IMR-90 (cell line): ENCODE measurements around the gene BRINP1. TPM values are rescaled to one million over a fixed set of nuclear protein-coding genes. Genes with fewer than 3 reads are reported as not detected.

Source experiments
- ATAC-seq: fragments of 200-7000 bp; cut with Tn5 transposase; 2 replicates; pipeline ENCODE4 v1.9.1; 2020; ENCODE audit warnings: low read depth, mild to moderate bottlenecking, moderate library complexity
- BruUV-seq: library from RNA; stranded (reverse); fragments of 400-500 nt; replicated peaks from 2 replicates; lab custom pipeline; 2021; lab: Mats Ljungman, UMichigan
- CTCF ChIA-PET: fragments of 300-600 bp; formaldehyde crosslinking; extraction: SDS; loops from one replicate; lab custom pipeline; 2021; ENCODE audit warnings: antibody characterized with exemption; lab: Yijun Ruan, JAX
- POLR2A ChIA-PET: fragments of 300-600 bp; sonication (Branson Sonifier 250); formaldehyde crosslinking; loops from one replicate; lab custom pipeline; 2022; ENCODE audit warnings: antibody characterized with exemption; ENCODE audit not compliant: unreplicated experiment; lab: Charles Lee
- DNase-seq: peaks from one replicate; pipeline ENCODE4 v3.0.0; 2013
- H2AFZ ChIP-seq: replicated peaks from 2 replicates; pipeline ENCODE3; 2013; ENCODE audit warnings: low read length, mild to moderate bottlenecking; ENCODE audit not compliant: poor library complexity
- H2AK5ac ChIP-seq: 2 replicates; pipeline ENCODE4 v1.6.1; 2013; ENCODE audit warnings: low read depth, low read length, inconsistent platforms
- H2AK9ac ChIP-seq: replicated peaks from 2 replicates; pipeline ENCODE3; 2013; ENCODE audit warnings: mild to moderate bottlenecking, low read depth, low read length, moderate library complexity; ENCODE audit not compliant: poor library complexity
- H2BK120ac ChIP-seq: 2 replicates; pipeline ENCODE4 v1.6.1; 2013; ENCODE audit warnings: low read depth, low read length, inconsistent platforms
- H2BK15ac ChIP-seq: 3 replicates; pipeline ENCODE4 v1.6.1; 2013; ENCODE audit warnings: low read depth, low read length, inconsistent platforms
- H2BK20ac ChIP-seq: 2 replicates; pipeline ENCODE4 v1.6.1; 2013; ENCODE audit warnings: low read depth, mild to moderate bottlenecking, inconsistent platforms, low read length, moderate library complexity
- H2BK5ac ChIP-seq: 2 replicates; pipeline ENCODE4 v1.6.1; 2013; ENCODE audit warnings: mild to moderate bottlenecking, low read depth, low read length, inconsistent platforms; ENCODE audit not compliant: poor library complexity, severe bottlenecking
- H3K14ac ChIP-seq: replicated peaks from 2 replicates; pipeline ENCODE4 v1.6.1; 2013; ENCODE audit warnings: low read depth, low read length, inconsistent platforms
- H3K18ac ChIP-seq: 2 replicates; pipeline ENCODE4 v1.6.1; 2013; ENCODE audit warnings: low read depth, low read length, control low read depth
- H3K23ac ChIP-seq: 2 replicates; pipeline ENCODE4 v1.6.1; 2013; ENCODE audit warnings: low read depth, low read length, inconsistent platforms
- H3K27ac ChIP-seq: 2 replicates; pipeline ENCODE4 v1.5.1; 2013; ENCODE audit warnings: mild to moderate bottlenecking, control low read depth, low read length; ENCODE audit not compliant: insufficient read depth
- H3K27me3 ChIP-seq: 2 replicates; pipeline ENCODE4 v1.6.1; 2013; ENCODE audit warnings: low read length; ENCODE audit not compliant: control insufficient read depth, insufficient read depth
- H3K36me3 ChIP-seq: 2 replicates; pipeline ENCODE4 v1.6.1; 2013; ENCODE audit warnings: low read length, mixed read lengths; ENCODE audit not compliant: control insufficient read depth, insufficient read depth
- H3K4ac ChIP-seq: 2 replicates; pipeline ENCODE4 v1.6.1; 2013; ENCODE audit warnings: low read depth, low read length, inconsistent platforms
- H3K4me1 ChIP-seq: 2 replicates; pipeline ENCODE4 v1.6.1; 2013; ENCODE audit warnings: low read length, mixed read lengths; ENCODE audit not compliant: control insufficient read depth, insufficient read depth
- H3K4me2 ChIP-seq: 2 replicates; pipeline ENCODE4 v1.6.1; 2013; ENCODE audit warnings: low read depth, mild to moderate bottlenecking, control low read depth, low read length, moderate library complexity
- H3K4me3 ChIP-seq: 2 replicates; pipeline ENCODE4 v1.5.1; 2013; ENCODE audit warnings: low read depth, mild to moderate bottlenecking, control low read depth, low read length, moderate library complexity; ENCODE audit not compliant: insufficient read depth
- H3K56ac ChIP-seq: 2 replicates; pipeline ENCODE4 v1.6.1; 2013; ENCODE audit warnings: low read length, inconsistent platforms; ENCODE audit not compliant: insufficient read depth; ENCODE audit errors: extremely low read depth
- H3K79me1 ChIP-seq, 2 experiments: 2 replicates each; pipeline ENCODE4 v1.6.1; 2013; ENCODE audit warnings: low read length in 2 of 2, inconsistent platforms in 1 of 2, low read depth in 1 of 2
- H3K9ac ChIP-seq: 2 replicates; pipeline ENCODE4 v1.6.1; 2013; ENCODE audit warnings: low read depth, low read length, control low read depth
- H3K9me1 ChIP-seq: 2 replicates; pipeline ENCODE4 v1.6.1; 2013; ENCODE audit warnings: low read length, inconsistent platforms; ENCODE audit not compliant: insufficient read depth
- H3K9me3 ChIP-seq: 2 replicates; pipeline ENCODE4 v1.6.1; 2013; ENCODE audit warnings: low read length; ENCODE audit not compliant: control insufficient read depth, insufficient read depth
- H4K20me1 ChIP-seq: 2 replicates; pipeline ENCODE4 v1.6.1; 2013; ENCODE audit warnings: low read length, inconsistent platforms; ENCODE audit not compliant: insufficient read depth
- H4K5ac ChIP-seq: 2 replicates; pipeline ENCODE4 v1.6.1; 2013; ENCODE audit warnings: mild to moderate bottlenecking, low read depth, low read length, control low read depth
- H4K8ac ChIP-seq, 2 experiments: 2 replicates each; pipeline ENCODE4 v1.6.1; 2013; ENCODE audit warnings: low read depth in 2 of 2, low read length in 2 of 2, control low read depth in 1 of 2, inconsistent platforms in 1 of 2
- H4K91ac ChIP-seq: 2 replicates; pipeline ENCODE4 v1.6.1; 2013; ENCODE audit warnings: low read depth, low read length, inconsistent platforms; ENCODE audit not compliant: insufficient read depth
- CEBPB ChIP-seq: IDR thresholded peaks from 2 replicates; pipeline ENCODE4 v1.6.1; 2012; ENCODE audit warnings: low read depth, low read length, improper control_type of control experiment
- CHD1 ChIP-seq: IDR thresholded peaks from 2 replicates; pipeline ENCODE4 v1.6.1; 2012; ENCODE audit warnings: low read depth, low read length, improper control_type of control experiment
- CTCF ChIP-seq: conservative IDR thresholded peaks from 2 replicates; pipeline ENCODE4 v1.5.1; 2012; ENCODE audit warnings: mild to moderate bottlenecking, low read depth, low read length, improper control_type of control experiment
- ELK1 ChIP-seq: fragments of 150-350 bp; IDR thresholded peaks from 2 replicates; pipeline ENCODE4 v1.6.1; 2016; ENCODE audit warnings: low read depth, mild to moderate bottlenecking, low read length, moderate library complexity, borderline replicate concordance
- MAFK ChIP-seq: IDR thresholded peaks from 2 replicates; pipeline ENCODE4 v1.6.1; 2012; ENCODE audit warnings: low read depth, low read length, improper control_type of control experiment
- MXI1 ChIP-seq: IDR thresholded peaks from 2 replicates; pipeline ENCODE4 v1.6.1; 2012; ENCODE audit warnings: low read depth, mild to moderate bottlenecking, low read length, moderate library complexity, borderline replicate concordance
- NFE2L2 ChIP-seq: fragments of 150-350 bp; IDR thresholded peaks from 2 replicates; pipeline ENCODE4 v1.6.1; 2016; ENCODE audit warnings: low read depth, mild to moderate bottlenecking, low read length
- POLR2A ChIP-seq: IDR thresholded peaks from 2 replicates; pipeline ENCODE4 v1.6.1; 2012; ENCODE audit warnings: mild to moderate bottlenecking, low read depth, low read length
- RCOR1 ChIP-seq: IDR thresholded peaks from 2 replicates; pipeline ENCODE4 v1.6.1; 2012; ENCODE audit warnings: mild to moderate bottlenecking, low read length, improper control_type of control experiment; ENCODE audit not compliant: insufficient replicate concordance
- RFX5 ChIP-seq: IDR thresholded peaks from 2 replicates; pipeline ENCODE4 v1.8.0; 2012; ENCODE audit warnings: low read depth, mild to moderate bottlenecking, low read length, moderate library complexity
- dilution Hi-C: fragments of 300-500 bp; cut with HindIII; formaldehyde crosslinking; loops from one replicate; pipeline ENCODE4 v1.14.3; 2018; ENCODE audit warnings: low sequenced_read_pairs; ENCODE audit not compliant: unreplicated experiment
- in situ Hi-C: fragments of 300-500 bp; cut with MboI; formaldehyde crosslinking; loops from 3 replicates; pipeline ENCODE4 v1.14.3; 2019; ENCODE audit warnings: low sequenced_read_pairs, inconsistent platforms, mixed read lengths
- intact Hi-C: fragments of 100-400 bp; cut with micrococcal nuclease; formaldehyde crosslinking; loops from 2 replicates; pipeline ENCODE4 v1.10.0; 2022
- polyA plus RNA-seq, 3 experiments: library from polyadenylated mRNA; depleted of rRNA; stranded (reverse); fragments of >200 nt; gene quantifications; 2 replicates each; pipeline ENCODE4 v1.2.3, GENCODE V29; 2012; ENCODE audit warnings: low replicate concordance in 1 of 3
- total RNA-seq: library from RNA; depleted of rRNA; stranded (reverse); fragments of >200 nt; gene quantifications from 2 replicates; pipeline ENCODE4 v1.2.3, GENCODE V29; 2012

The BRINP1 gene
- total and polyA plus RNA-seq, 2 of the 4 experiments (the other 2 are of a cell fraction) = under 0.01 TPM; not detected in 1

DNA sequence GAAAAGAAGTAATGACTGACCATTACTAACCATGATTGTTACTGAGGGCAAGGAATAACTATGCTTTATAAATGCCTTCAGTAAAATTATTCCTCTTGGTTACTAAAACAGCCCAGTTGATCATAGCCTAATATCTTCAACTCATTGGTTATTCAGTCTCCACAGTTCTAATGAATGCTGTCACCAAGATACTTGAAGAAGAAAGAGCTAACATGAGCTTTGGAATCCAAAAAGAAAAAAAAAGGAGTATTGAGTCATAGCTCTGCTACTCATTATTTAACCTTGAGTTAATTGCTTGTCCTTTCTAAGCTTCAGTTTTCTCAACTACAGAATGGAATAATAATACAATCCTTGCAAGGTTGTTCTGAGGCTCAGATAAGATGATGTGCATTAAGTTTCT, 187.7 kb downstream of the BRINP1 start:
- Histone ChIP-seq H2AFZ (no peak overlapping the region), H2BK5ac (no peak overlapping the region), H3K4me1 (no peaks in the 10 kb centered on the region), H4K20me1 (no peaks in the 10 kb centered on the region), H3K4me2 (no peak overlapping the region), H3K27ac (no peak overlapping the region), H2BK15ac (no peak overlapping the region), H3K56ac (no peak overlapping the region), H3K9ac (no peak overlapping the region), H4K91ac (no peak overlapping the region), H3K14ac (no peak overlapping the region), H3K4ac (no peak overlapping the region), H4K5ac (no peak overlapping the region), H3K9me3 (peaks cover 30% of the 10 kb centered on the region), H3K4me3 (no peak overlapping the region), H3K9me1 (no peaks in the 10 kb centered on the region), H3K36me3 (no peaks in the 10 kb centered on the region), H2AK9ac (no peak overlapping the region), H2BK20ac (no peak overlapping the region), H3K27me3 (no peaks in the 10 kb centered on the region), H4K8ac (no peak overlapping the region), H2BK120ac (no peak overlapping the region), H3K23ac (no peak overlapping the region), H3K79me1 (no peaks in the 10 kb centered on the region), H3K18ac (no peak overlapping the region), H2AK5ac (no peak overlapping the region)
- dilution Hi-C loops (no loop called here), in situ Hi-C loops (no loop called here), intact Hi-C loops (no loop called here)
- no peak for DNase-seq
- ChIA-PET POLR2A (no interaction called here), CTCF (no interaction called here)
- BruUV-seq = no TSS peak
- ATAC-seq = no peak
- TF ChIP-seq CHD1 (no peak), RCOR1 (no peak), NFE2L2 (no peak), CTCF (no peak), MAFK (no peak), RFX5 (no peak), POLR2A (no peak), CEBPB (no peak), ELK1 (no peak), MXI1 (no peak)
